ENCODE measurements around the gene CFB.

CFB gene

GRCh38 chr6:31967926-31968320 lies 22.0 kb downstream of the CFB start:
- no peak for TF ChIP-seq MAX (IDR thresholded peaks at IDR 0.05)
- no peak for TF ChIP-seq EP300 (IDR thresholded peaks at IDR 0.05; ENCODE audit: borderline replicate concordance)
- no peak for TF ChIP-seq RAD21 (IDR thresholded peaks at IDR 0.05; ENCODE audit: low read depth)
- no peak for TF ChIP-seq REST (IDR thresholded peaks at IDR 0.05; ENCODE audit: low read depth)
- no peak for TF ChIP-seq ZBTB7A (IDR thresholded peaks at IDR 0.05; ENCODE audit: low read depth)
- TF ChIP-seq CEBPB (IDR thresholded peaks at IDR 0.05) = no peak
- no peak for TF ChIP-seq CREB1 (IDR thresholded peaks at IDR 0.05; ENCODE audit: low read depth)
- TF ChIP-seq TAF1 (IDR thresholded peaks at IDR 0.05; ENCODE audit: low read depth) = no peak
- TF ChIP-seq TCF12 (IDR thresholded peaks at IDR 0.05; ENCODE audit: low read depth) = no peak
- TF ChIP-seq YY1 (IDR thresholded peaks at IDR 0.05; ENCODE audit: low read depth) = no peak

- no peak for TF ChIP-seq REST (IDR thresholded peaks at IDR 0.05; ENCODE audit: low read depth)
Observed at GRCh38 chr6:31968326-31968725, 22.4 kb downstream of the CFB start.

- TF ChIP-seq EGR1 (IDR thresholded peaks at IDR 0.05) (no peak), TAF1 (IDR thresholded peaks at IDR 0.05; ENCODE audit: low read depth) (no peak), FOXM1 (IDR thresholded peaks at IDR 0.05; ENCODE audit: borderline replicate concordance, low read depth) (no peak), CEBPB (IDR thresholded peaks at IDR 0.05) (no peak), TEAD4 (IDR thresholded peaks at IDR 0.05) (no peak), NFIC (IDR thresholded peaks at IDR 0.05) (no peak)
Observed at GRCh38 chr6:31968791-31969711, 23.2 kb downstream of the CFB start.

GRCh38 chr6:31969712-31970603 lies 24.1 kb downstream of the CFB start:
- TF ChIP-seq MAX (IDR thresholded peaks at IDR 0.05) (no peak), NFIC (IDR thresholded peaks at IDR 0.05) (no peak), EGR1 (IDR thresholded peaks at IDR 0.05) (no peak), TCF12 (IDR thresholded peaks at IDR 0.05; ENCODE audit: low read depth) (no peak), TAF1 (IDR thresholded peaks at IDR 0.05; ENCODE audit: low read depth) (no peak), CREB1 (IDR thresholded peaks at IDR 0.05; ENCODE audit: low read depth) (no peak), EP300 (IDR thresholded peaks at IDR 0.05; ENCODE audit: borderline replicate concordance) (no peak)

GRCh38 chr6:31970604-31971271 lies 24.8 kb downstream of the CFB start:
- TF ChIP-seq RAD21 (IDR thresholded peaks at IDR 0.05; ENCODE audit: low read depth) = no peak
- no peak for TF ChIP-seq EGR1 (IDR thresholded peaks at IDR 0.05)
- no peak for TF ChIP-seq CREB1 (IDR thresholded peaks at IDR 0.05; ENCODE audit: low read depth)
- no peak for TF ChIP-seq TEAD4 (IDR thresholded peaks at IDR 0.05)
- TF ChIP-seq EP300 (IDR thresholded peaks at IDR 0.05; ENCODE audit: borderline replicate concordance) = no peak
- TF ChIP-seq MAX (IDR thresholded peaks at IDR 0.05) = no peak
- TF ChIP-seq CEBPB (IDR thresholded peaks at IDR 0.05) = no peak
- no peak for TF ChIP-seq REST (IDR thresholded peaks at IDR 0.05; ENCODE audit: low read depth)
- TF ChIP-seq USF1 (IDR thresholded peaks at IDR 0.05) = no peak
